Caco-2 (cell line): ENCODE data around the gene CAPZB. TPM values are rescaled to one million over a fixed set of nuclear protein-coding genes. Genes with fewer than 3 reads are reported as not detected.

Source experiments
- BruUV-seq: library from RNA; stranded (reverse); fragments of 400-500 nt; replicated peaks from 2 replicates; lab custom pipeline; 2021; lab: Mats Ljungman, UMichigan
- CTCF ChIA-PET: fragments of 300-600 bp; sonication (Branson Sonifier 250); formaldehyde crosslinking; loops from one replicate; lab custom pipeline; 2022; ENCODE audit warnings: antibody characterized with exemption; lab: Charles Lee
- POLR2A ChIA-PET: fragments of 300-600 bp; sonication (Branson Sonifier 250); formaldehyde crosslinking; loops from one replicate; lab custom pipeline; 2022; ENCODE audit warnings: antibody characterized with exemption; lab: Charles Lee
- DNase-seq, 2 experiments: peaks; one replicate each; pipeline versions ENCODE4 v3.0.0 to v3.0.0-alpha.2; 2020 to 2022
- H3K27me3 ChIP-seq: replicated peaks from 2 replicates; pipeline ENCODE4 v1.6.0; 2011; ENCODE audit warnings: low read length; ENCODE audit not compliant: control insufficient read depth, insufficient read depth
- H3K36me3 ChIP-seq: 2 replicates; pipeline ENCODE4 v1.5.1; 2011; ENCODE audit warnings: low read length; ENCODE audit not compliant: control insufficient read depth, insufficient read depth
- H3K4me1 ChIP-seq: fragments of 250-450 bp; sonication (Bioruptor Pico); 2 replicates; pipeline ENCODE4 v1.5.1; 2020; ENCODE audit warnings: mild to moderate bottlenecking
- H3K4me3 ChIP-seq: 2 replicates; pipeline ENCODE4 v1.5.1; 2011; ENCODE audit warnings: low read depth, mild to moderate bottlenecking, control low read depth, low read length
- H3K9me3 ChIP-seq: fragments of 250-450 bp; sonication (Bioruptor Pico); 2 replicates; pipeline ENCODE4 v1.5.1; 2020; ENCODE audit warnings: mild to moderate bottlenecking, moderate library complexity
- H3K27ac Mint-ChIP-seq: one replicate; pipeline ENCODE4 v1.8.0; 2022; ENCODE audit warnings: mixed read lengths; ENCODE audit not compliant: unreplicated experiment
- H3K27me3 Mint-ChIP-seq: one replicate; pipeline ENCODE4 v1.8.0; 2022; ENCODE audit warnings: mixed read lengths; ENCODE audit not compliant: insufficient read depth, unreplicated experiment
- H3K36me3 Mint-ChIP-seq: one replicate; pipeline ENCODE4 v1.8.0; 2022; ENCODE audit warnings: mild to moderate bottlenecking, mixed read lengths; ENCODE audit not compliant: insufficient read depth, unreplicated experiment
- H3K4me1 Mint-ChIP-seq: one replicate; pipeline ENCODE4 v1.8.0; 2022; ENCODE audit warnings: low read depth, mixed read lengths; ENCODE audit not compliant: unreplicated experiment
- H3K4me3 Mint-ChIP-seq: one replicate; pipeline ENCODE4 v1.8.0; 2022; ENCODE audit warnings: mild to moderate bottlenecking, moderate library complexity, mixed read lengths; ENCODE audit not compliant: unreplicated experiment
- H3K9me3 Mint-ChIP-seq: one replicate; pipeline ENCODE4 v1.8.0; 2022; ENCODE audit warnings: mixed read lengths; ENCODE audit not compliant: unreplicated experiment
- intact Hi-C: fragments of 100-400 bp; cut with micrococcal nuclease; formaldehyde crosslinking; loops from one replicate; pipeline ENCODE4 v1.10.0; 2022; ENCODE audit not compliant: unreplicated experiment
- total RNA-seq: library from RNA; stranded (reverse); gene quantifications from 2 replicates; pipeline ENCODE4 v1.2.3, GENCODE V29; 2022
- TF ChIP-seq, protein P1 (sequence below), 2 experiments: fragments of 200-600 bp in 1 of 2; IDR thresholded peaks; 1 replicate in 1 of 2; 2 replicates in 1 of 2; pipeline versions ENCODE4 v1.5.1 to v1.8.0; 2011 to 2022; ENCODE audit warnings: antibody characterized with exemption in 1 of 2, control low read depth in 1 of 2, inconsistent platforms in 1 of 2, low read depth in 1 of 2, low read length in 1 of 2, mild to moderate bottlenecking in 1 of 2, moderate library complexity in 1 of 2; ENCODE audit not compliant: insufficient read depth in 1 of 2, severe bottlenecking in 1 of 2, unreplicated experiment in 1 of 2

The CAPZB gene
- total RNA-seq, 1 experiment from 2014 or later: 205 TPM

DNA sequence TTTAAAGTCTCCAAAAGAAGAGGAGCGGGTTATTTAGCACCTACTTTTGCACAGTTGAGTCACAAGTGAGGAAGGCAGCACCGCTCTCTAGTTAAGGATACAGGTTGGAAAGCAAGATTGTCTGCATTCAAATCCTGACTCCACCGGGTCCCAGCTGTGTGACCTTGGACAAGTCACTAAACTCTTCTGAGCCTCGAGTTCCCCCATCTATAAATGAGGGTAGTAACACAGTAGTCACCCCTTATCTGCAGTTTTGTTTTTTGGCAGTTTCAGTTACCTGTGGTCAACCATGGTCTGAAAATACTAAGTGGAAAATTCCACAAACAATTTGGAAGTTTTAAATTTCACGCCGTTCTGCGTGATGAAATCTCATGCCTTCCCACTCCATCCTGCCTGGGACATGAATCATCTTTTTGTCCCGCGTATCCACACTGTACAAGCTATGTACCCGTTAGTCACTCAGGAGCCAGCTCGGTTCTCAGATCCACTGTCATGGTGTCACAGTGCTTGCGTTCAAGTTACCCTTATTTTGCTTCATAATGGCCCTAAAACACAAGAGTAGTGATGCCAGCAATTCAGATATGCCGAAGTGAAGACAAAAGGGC, 49.4 kb downstream of the CAPZB start:
- DNase-seq: no peak
- no peaks in the 10 kb centered on the region for H3K27me3 Mint-ChIP-seq
- POLR2A ChIA-PET: no interaction called here
- intact Hi-C loops: no loop called here
- BruUV-seq: no TSS peak
- Histone ChIP-seq H3K9me3 (no peaks in the 10 kb centered on the region), H3K36me3 (no peaks in the 10 kb centered on the region), H3K4me1 (no peaks in the 10 kb centered on the region), H3K4me3 (no peak overlapping the region), H3K27me3 (no peaks in the 10 kb centered on the region)
- H3K4me1 Mint-ChIP-seq: peaks cover 6% of the 10 kb centered on the region
- H3K36me3 Mint-ChIP-seq: peaks cover 18% of the 10 kb centered on the region
- TF ChIP-seq, protein P1, sequence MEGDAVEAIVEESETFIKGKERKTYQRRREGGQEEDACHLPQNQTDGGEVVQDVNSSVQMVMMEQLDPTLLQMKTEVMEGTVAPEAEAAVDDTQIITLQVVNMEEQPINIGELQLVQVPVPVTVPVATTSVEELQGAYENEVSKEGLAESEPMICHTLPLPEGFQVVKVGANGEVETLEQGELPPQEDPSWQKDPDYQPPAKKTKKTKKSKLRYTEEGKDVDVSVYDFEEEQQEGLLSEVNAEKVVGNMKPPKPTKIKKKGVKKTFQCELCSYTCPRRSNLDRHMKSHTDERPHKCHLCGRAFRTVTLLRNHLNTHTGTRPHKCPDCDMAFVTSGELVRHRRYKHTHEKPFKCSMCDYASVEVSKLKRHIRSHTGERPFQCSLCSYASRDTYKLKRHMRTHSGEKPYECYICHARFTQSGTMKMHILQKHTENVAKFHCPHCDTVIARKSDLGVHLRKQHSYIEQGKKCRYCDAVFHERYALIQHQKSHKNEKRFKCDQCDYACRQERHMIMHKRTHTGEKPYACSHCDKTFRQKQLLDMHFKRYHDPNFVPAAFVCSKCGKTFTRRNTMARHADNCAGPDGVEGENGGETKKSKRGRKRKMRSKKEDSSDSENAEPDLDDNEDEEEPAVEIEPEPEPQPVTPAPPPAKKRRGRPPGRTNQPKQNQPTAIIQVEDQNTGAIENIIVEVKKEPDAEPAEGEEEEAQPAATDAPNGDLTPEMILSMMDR (IDR thresholded peaks at IDR 0.05; ENCODE audit: insufficient read depth in 1 of 2, low read depth in 1 of 2, low read length in 1 of 2, severe bottlenecking in 1 of 2, unreplicated experiment in 1 of 2): no peak
- CTCF ChIA-PET: no interaction called here
- H3K4me3 Mint-ChIP-seq: no peak overlapping the region
- H3K27ac Mint-ChIP-seq: no peak overlapping the region
- no peaks in the 10 kb centered on the region for H3K9me3 Mint-ChIP-seq

DNA sequence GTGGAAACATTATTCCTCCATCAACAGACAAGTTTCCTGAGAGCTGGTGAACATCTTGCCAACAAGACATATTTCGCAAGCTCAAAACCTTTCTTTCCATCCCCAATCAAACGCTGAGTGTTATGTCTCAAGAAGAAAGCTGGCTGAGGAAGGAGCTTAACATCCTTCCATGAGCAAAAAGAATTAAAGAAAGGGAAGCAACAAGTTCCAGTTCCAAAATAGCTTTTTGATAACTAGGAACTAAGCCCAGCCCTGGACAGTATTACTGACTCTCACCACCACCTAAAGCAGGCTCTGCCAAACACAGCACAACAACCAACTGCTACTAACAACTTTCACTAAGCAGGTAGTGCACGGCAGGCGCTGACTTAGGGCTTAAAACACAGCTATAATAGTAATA, 50.2 kb downstream of the CAPZB start:
- intact Hi-C loops: no loop called here
- ChIA-PET POLR2A (no interaction called here), CTCF (no interaction called here)
- H3K4me1 Mint-ChIP-seq: peaks cover 6% of the 10 kb centered on the region
- no peak overlapping the region for H3K4me3 Mint-ChIP-seq
- no peaks in the 10 kb centered on the region for H3K27me3 Mint-ChIP-seq
- Histone ChIP-seq H3K27me3 (no peaks in the 10 kb centered on the region), H3K9me3 (no peaks in the 10 kb centered on the region), H3K36me3 (no peaks in the 10 kb centered on the region), H3K4me1 (no peaks in the 10 kb centered on the region), H3K4me3 (no peak overlapping the region)
- H3K27ac Mint-ChIP-seq: no peak overlapping the region
- BruUV-seq: no TSS peak
- H3K36me3 Mint-ChIP-seq: peaks cover 20% of the 10 kb centered on the region
- TF ChIP-seq, protein P1 (IDR thresholded peaks at IDR 0.05; ENCODE audit: insufficient read depth in 1 of 2, low read depth in 1 of 2, low read length in 1 of 2, severe bottlenecking in 1 of 2, unreplicated experiment in 1 of 2): no peak
- DNase-seq: no peak
- H3K9me3 Mint-ChIP-seq: no peaks in the 10 kb centered on the region

DNA sequence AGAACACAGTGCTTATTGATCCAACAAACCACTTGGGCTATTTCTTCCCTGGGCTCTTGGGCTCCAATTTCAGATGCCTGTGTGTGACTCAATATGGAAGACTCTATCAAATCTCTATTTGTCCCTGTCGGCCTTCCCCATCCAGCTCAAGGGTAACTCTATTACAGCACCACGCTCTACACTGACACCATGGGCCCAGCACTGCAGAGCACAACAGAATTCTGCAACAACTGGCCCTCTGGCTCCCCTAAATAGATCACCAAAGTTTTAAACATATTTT, 51.7 kb downstream of the CAPZB start:
- Mint-ChIP-seq H3K4me3 (no peak overlapping the region), H3K27ac (no peak overlapping the region), H3K27me3 (no peaks in the 10 kb centered on the region), H3K4me1 (peaks cover 6% of the 10 kb centered on the region), H3K9me3 (no peaks in the 10 kb centered on the region), H3K36me3 (peaks cover 29% of the 10 kb centered on the region)
- TF ChIP-seq, protein P1 (IDR thresholded peaks at IDR 0.05; ENCODE audit: insufficient read depth in 1 of 2, low read depth in 1 of 2, low read length in 1 of 2, severe bottlenecking in 1 of 2, unreplicated experiment in 1 of 2): no peak
- intact Hi-C loops: no loop called here
- H3K27me3 ChIP-seq: no peaks in the 10 kb centered on the region
- H3K4me1 ChIP-seq: no peaks in the 10 kb centered on the region
- no peaks in the 10 kb centered on the region for H3K36me3 ChIP-seq
- no peak overlapping the region for H3K4me3 ChIP-seq
- no peak for DNase-seq
- no peaks in the 10 kb centered on the region for H3K9me3 ChIP-seq
- no TSS peak for BruUV-seq
- ChIA-PET POLR2A (no interaction called here), CTCF (interaction anchor here (0.6 kb wide), 1 partner anchor 271 kb away, joined by 3 read pairs; no protein-coding TSS in a partner anchor)
